ENCODE data around the gene RPL9. TPM values are rescaled to one million over a fixed set of nuclear protein-coding genes. Genes with fewer than 3 reads are reported as not detected.

RPL9 gene
- total and polyA plus RNA-seq, 2 of the 13 experiments (the other 11 are each of a cell fraction or from before 2014, with no cell fraction given): 993 to 2,148 TPM

GRCh38 chr4:39422247-39422646 is 36.5 kb downstream of the RPL9 start:
- FAIRE-seq (no peak), DNase-seq (ENCODE audit: low spot score) (no peak), ATAC-seq (peak; percentile 24; the same call in 2 of the 3 replicates)
- ChIA-PET CTCF (ENCODE audit: low intra/inter-chr PET ratio, low total read pairs) (no interaction called here), POLR2A (interaction anchor here (1.2 to 1.7 kb wide), 2 partner anchors 16 to 37 kb away, joined by 3 to 4 read pairs; partner anchors contain the start of genes KLB, LIAS and RPL9)
- H3K9ac ChIP-seq (ENCODE audit: insufficient read depth, low read depth, low read length): no peak overlapping the region
- in situ Hi-C loops (cut with HindIII; ENCODE audit: extremely low pct_ligation_motif_present, low pct_unique_long_range_greater_than_20kb) (no loop called here), intact Hi-C loops (cut with micrococcal nuclease; ENCODE audit: unreplicated experiment) (no loop called here)
- no peak overlapping the region for H3K4me3 ChIP-seq (replicated peaks in 1 of 3; ENCODE audit: insufficient read depth in 1 of 3, low read depth in 2 of 3, low read length in 3 of 3)
- H3K9me3 ChIP-seq (ENCODE audit: low read length): no peaks in the 10 kb centered on the region
- WGBS (ENCODE audit: low lambda C conversion rate): 86% methylated on average over 3 of the region's 3 CpGs
- H2AFZ ChIP-seq (ENCODE audit: low read length): no peak overlapping the region
- no TSS peak for BruUV-seq (replicated peaks)
- H3K79me2 ChIP-seq (ENCODE audit: insufficient read depth, low read length): peaks cover 89% of the 10 kb centered on the region
- H3K27ac ChIP-seq (ENCODE audit: extremely low read length, insufficient read depth, low read length): peak overlapping the region; percentile 40
- no peaks in the 10 kb centered on the region for H3K27me3 ChIP-seq (ENCODE audit: control insufficient read depth in 1 of 2, insufficient read depth in 2 of 2, low read length in 2 of 2)
- H3K4me2 ChIP-seq (ENCODE audit: low read depth, low read length): no peak overlapping the region
- H3K36me3 ChIP-seq (replicated peaks in 1 of 2; ENCODE audit: control insufficient read depth in 1 of 2, insufficient read depth in 2 of 2, low read length in 2 of 2): peaks cover 0 to 4% of the 10 kb centered on the region in 2 experiments; a peak in 1 of 5 replicates
- no peaks in the 10 kb centered on the region for H4K20me1 ChIP-seq (ENCODE audit: insufficient read depth, low read length)
- H3K4me1 ChIP-seq (ENCODE audit: insufficient read depth, low read length): peaks cover 89% of the 10 kb centered on the region
- TF ChIP-seq BRD4 (CRISPR knock-in tag; IDR thresholded peaks at IDR 0.05) (no peak), ZNF761 (CRISPR knock-in tag; conservative IDR thresholded peaks at IDR 0.05) (no peak), MXD4 (CRISPR knock-in tag; IDR thresholded peaks at IDR 0.05) (no peak), ZNF713 (CRISPR knock-in tag; IDR thresholded peaks at IDR 0.05) (no peak), ZNF451 (CRISPR knock-in tag; IDR thresholded peaks at IDR 0.05) (no peak), DNMT1 (CRISPR knock-in tag; IDR thresholded peaks at IDR 0.05) (no peak), REXO4 (CRISPR knock-in tag; IDR thresholded peaks at IDR 0.05; ENCODE audit: borderline replicate concordance) (no peak), MXD3 (CRISPR knock-in tag; IDR thresholded peaks at IDR 0.05) (no peak), ZNF547 (CRISPR knock-in tag; IDR thresholded peaks at IDR 0.05) (no peak), RFXAP (CRISPR knock-in tag; IDR thresholded peaks at IDR 0.05; ENCODE audit: borderline replicate concordance) (no peak), DZIP1 (CRISPR knock-in tag; IDR thresholded peaks at IDR 0.05) (no peak), HES4 (CRISPR knock-in tag; IDR thresholded peaks at IDR 0.05; ENCODE audit: borderline replicate concordance) (no peak), HNF4G (IDR thresholded peaks at IDR 0.05; ENCODE audit: borderline replicate concordance, low read depth, low read length) (no peak), HNF4G (CRISPR knock-in tag; IDR thresholded peaks at IDR 0.05; ENCODE audit: borderline replicate concordance, low read depth) (no peak), ZNF710 (CRISPR knock-in tag; IDR thresholded peaks at IDR 0.05; ENCODE audit: borderline replicate concordance) (no peak), ZNF644 (CRISPR knock-in tag; IDR thresholded peaks at IDR 0.05; ENCODE audit: low read depth) (no peak), DPF2 (CRISPR knock-in tag; IDR thresholded peaks at IDR 0.05; ENCODE audit: borderline replicate concordance, low read depth) (no peak), HDAC6 (IDR thresholded peaks at IDR 0.05; ENCODE audit: low read depth, low read length) (no peak), TFDP2 (CRISPR knock-in tag; IDR thresholded peaks at IDR 0.05) (no peak)

All from HepG2 (cell line).